Measurements from ENCODE around the gene ARHGEF11.
A peak's percentile ranks its signal among the peaks of the same experiment; 100 is the strongest.

ARHGEF11 gene

GRCh38 chr1:156999596-157000320 lies 45.8 kb downstream of the ARHGEF11 start:
- DNase-seq (ENCODE audit: low spot score) = no peak

DNA sequence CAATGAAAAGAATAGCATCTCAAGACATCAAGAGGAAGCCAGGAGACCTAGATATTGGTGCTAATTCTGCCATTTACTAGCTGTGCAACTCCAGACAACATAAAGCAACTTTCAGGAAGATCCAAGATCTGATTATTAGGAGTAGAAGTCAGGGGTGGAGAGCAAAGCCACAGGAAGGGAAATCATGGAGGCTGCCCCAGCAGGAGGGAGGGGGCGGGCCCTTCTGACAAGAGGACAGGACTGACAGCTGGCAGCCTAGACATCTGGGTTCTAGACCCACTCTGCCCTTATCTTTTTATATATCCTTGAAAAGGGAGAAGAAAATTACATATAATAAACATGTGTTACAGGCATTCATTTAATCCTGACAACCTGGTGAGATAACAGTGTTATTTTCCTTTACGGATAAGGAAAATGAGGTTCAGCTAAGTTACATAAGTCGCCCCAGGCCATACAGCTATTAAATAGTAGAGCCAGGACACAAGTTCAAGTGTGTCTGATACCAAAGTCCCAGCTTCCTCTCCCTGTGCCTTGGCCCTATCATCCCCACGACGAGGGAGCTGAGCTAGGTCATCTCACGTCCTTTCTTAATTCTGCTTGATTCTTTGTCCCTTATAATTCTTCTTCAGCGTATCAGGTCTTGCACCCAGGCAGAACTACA lies 46.6 kb downstream of the ARHGEF11 start:
- no peak for DNase-seq (ENCODE audit: low spot score)

GRCh38 chr1:156998301-156998700 lies 47.2 kb downstream of the ARHGEF11 start:
- no peak for DNase-seq (ENCODE audit: low spot score)

GRCh38 chr1:156995412-156995811 lies 50.1 kb downstream of the ARHGEF11 start:
- DNase-seq (ENCODE audit: low spot score) = no peak

GRCh38 chr1:156994277-156994676 lies 51.3 kb downstream of the ARHGEF11 start:
- no peak for DNase-seq (ENCODE audit: low spot score)

GRCh38 chr1:156993426-156994147 lies 52.0 kb downstream of the ARHGEF11 start:
- DNase-seq (ENCODE audit: low spot score) = no peak

GRCh38 chr1:156992215-156992614 lies 53.3 kb downstream of the ARHGEF11 start:
- no peak for DNase-seq (ENCODE audit: low spot score)

GRCh38 chr1:156987715-156988114 lies 57.8 kb downstream of the ARHGEF11 start:
- no peak for DNase-seq (ENCODE audit: low spot score)

DNA sequence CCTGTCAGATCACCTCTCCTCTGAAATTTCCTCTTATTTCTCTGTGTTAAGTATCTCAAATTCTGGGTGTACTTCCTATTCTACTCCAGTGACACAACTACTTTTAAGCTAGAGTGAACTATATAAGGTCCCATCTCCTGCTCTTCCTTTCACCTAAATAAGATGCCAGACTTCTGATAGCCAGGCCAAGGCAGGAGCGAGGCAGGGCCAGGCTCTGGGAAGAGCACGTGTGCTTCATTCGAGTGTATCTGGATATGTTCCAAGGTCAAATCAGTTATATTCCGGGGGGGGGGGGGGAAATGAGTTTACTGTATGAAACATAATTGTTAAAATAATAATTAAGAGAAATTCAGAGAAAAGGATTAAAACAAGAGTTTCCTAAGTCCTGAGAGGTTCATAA lies 65.0 kb downstream of the ARHGEF11 start:
- DNase-seq (ENCODE audit: low spot score) = no peak

DNA sequence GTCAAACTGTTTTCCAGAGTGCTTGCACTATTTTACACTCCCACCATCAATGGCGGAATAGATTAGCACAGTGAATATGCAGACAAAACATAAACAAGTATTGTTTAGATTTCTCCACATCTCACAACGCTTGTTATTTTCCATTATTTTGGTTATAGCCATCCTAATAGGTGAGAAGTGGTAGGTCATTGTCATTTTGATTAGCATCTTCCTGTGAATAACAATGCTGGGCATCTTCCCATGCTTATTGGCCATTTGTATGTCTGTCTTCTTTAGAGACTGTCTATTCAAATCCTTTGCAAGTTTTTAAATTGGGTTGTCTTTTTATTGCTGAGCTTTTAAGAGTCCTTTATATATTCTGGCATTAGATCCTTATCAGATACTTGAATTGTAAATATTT lies 70.5 kb downstream of the ARHGEF11 start:
- DNase-seq (ENCODE audit: low spot score) = no peak

DNA sequence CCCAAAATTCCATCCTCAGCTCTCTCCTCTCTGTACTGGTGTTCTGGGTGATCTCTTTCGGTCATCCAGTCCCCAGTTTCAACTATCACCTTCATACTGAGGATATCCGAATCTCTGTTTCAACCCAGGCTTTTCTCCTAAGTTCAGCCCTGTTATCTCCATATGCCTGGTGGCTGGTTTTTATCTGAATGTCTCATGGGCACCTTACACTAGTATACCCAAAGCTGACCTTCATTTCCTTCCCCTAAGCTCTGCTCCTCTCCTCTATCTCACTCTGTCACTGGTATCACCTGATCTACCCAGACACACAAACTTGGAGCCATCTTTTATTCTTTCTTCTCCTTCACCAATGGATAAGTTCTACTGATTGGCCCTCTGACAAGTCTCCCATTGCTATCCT lies 72.1 kb downstream of the ARHGEF11 start:
- no peak for DNase-seq (ENCODE audit: low spot score)

DNA sequence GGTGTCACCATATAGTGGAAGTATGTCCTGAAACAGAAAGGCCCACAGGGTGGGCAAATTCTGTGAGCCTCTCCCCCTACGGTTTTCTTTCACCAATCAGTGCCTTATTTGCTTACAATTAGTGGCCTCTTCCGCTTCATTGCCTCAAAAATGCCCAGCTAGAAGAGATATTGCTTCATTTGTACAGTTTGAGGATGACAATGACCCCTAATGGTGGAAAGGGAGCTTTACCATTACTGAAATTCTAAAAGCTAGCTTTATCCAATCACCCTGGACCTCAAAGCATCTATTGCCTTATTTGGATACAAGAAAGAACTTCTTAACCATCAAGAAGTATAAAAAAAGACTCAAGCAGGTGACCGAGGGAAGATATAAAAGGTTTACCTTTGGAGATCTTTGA lies 75.5 kb downstream of the ARHGEF11 start:
- DNase-seq (ENCODE audit: low spot score) = no peak

GRCh38 chr1:156969496-156969895 lies 76.0 kb downstream of the ARHGEF11 start:
- DNase-seq (ENCODE audit: low spot score) = no peak

DNA sequence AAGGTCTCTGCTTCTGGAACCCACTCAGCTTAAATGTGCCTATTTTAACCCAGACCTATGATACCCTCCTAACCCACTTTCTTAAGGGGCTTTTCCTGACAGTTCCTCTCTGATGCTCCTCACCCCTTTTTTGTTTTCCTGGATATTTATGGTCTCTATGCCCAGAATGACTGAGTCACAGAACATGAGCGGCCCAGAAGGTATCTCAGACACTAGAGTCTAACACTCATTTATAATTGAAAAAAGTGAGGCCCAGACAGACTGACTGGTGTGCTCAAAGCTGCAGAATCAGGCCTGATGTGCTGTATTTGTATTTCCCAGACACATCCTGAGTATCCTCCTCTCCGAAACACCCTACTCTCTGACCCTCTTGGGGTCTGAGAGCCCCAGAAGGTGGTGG lies 81.1 kb downstream of the ARHGEF11 start:
- DNase-seq (ENCODE audit: low spot score) = peak; percentile 17

DNA sequence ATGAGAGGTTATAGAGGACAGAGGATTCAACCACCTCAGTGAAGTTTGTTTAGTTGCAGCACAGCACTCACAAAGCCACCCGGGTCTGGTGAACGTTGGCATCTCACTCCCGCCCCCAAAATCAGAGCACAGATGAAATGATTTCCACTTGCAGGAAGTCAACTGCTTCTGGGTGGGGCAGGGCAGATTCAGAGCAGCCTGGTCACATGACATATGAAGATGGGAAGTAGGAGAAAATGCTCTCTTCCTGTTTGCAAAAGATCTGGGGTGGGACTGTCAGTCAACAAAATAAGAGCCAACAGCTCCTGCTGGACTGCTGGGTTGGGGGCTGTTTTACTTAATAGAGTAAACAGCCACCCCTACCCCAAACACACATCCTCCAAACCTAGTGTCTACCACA lies 81.9 kb downstream of the ARHGEF11 start:
- DNase-seq (ENCODE audit: low spot score) = no peak

- no peak for DNase-seq (ENCODE audit: low spot score)
These were observed 83.8 kb downstream of the ARHGEF11 start for GRCh38 chr1:156961709-156962108.

DNA sequence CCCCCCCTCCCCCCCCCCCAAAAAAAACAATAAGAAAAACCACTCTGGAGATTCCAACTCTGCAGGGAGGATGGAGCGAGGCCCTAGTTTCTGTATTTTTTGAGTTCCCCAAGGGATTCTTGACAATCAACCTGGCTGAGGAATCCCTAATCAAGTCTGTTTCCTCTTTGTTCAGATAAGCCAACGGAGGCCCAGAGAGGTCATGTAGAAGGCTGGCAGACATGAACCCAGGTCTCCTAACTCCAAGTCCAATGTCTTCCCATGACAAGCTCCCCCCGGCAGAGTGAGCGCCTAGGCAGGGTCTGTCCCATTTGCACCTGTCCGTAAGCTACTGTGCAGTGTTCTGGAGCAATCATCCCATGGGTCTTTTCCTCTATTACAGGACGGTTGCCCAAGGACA lies 85.6 kb downstream of the ARHGEF11 start:
- DNase-seq (ENCODE audit: low spot score) = no peak

DNA sequence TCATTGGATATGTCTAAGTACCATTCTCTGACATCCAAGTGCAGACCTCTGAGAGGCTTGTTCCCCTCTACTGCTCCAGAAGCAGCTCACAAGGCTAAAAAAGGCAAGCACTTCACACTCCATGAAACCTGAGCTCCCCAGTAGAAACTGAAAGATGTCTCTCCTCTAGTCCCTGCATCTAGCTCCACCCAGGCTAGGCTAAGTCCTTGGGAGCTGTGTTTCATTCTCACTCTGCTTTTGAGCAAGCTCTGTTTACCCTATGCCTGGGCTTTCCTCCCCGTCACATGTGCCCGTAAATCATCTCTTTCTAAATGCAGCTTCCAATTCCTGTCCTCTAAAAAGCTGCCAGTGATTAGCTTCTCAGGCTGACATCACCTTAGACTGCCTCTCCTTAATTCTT lies 86.1 kb downstream of the ARHGEF11 start:
- DNase-seq (ENCODE audit: low spot score) = no peak

GRCh38 chr1:156958247-156958714 lies 87.3 kb downstream of the ARHGEF11 start:
- peak; percentile 44 for DNase-seq (ENCODE audit: low spot score)

DNA sequence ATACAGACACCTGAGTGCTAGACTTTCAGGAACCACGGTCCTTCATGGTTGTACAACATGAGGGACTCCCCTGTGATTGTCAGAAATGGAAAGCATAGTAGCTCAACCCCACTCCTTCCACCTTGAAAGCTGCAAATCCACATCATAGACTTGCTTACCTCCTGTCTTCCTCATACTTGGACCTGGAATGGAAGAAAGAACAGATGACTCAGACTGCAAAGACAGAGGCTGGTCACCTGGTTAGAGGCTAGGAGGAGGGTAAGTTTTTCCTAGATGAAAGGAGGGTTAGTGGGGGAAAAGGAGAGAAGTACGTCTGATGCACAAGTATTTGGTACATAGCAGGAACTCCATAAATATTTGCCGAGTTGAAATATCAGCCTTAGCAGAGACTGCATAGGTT lies 87.9 kb downstream of the ARHGEF11 start:
- peak; percentile 45 for DNase-seq (ENCODE audit: low spot score)

DNA sequence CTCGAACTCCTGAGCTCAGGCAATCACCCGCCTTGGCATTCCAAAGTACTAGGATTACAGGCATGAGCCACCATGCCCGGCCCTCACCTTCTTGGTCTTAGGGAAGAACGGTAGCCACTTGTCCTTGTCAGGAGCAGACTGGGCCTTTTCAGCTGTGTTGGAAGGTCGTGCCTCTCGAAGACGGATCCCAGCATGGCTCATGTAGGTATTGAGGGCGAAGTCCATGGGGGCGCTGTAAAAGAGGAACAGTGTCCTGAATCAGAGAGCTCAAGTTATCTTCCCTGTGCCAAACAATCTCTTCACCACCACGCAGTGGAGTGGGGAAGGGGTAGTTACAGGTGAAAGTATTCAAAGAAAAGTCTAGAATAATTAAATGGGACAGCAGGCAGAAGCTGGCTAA lies 89.2 kb downstream of the ARHGEF11 start:
- no peak for DNase-seq (ENCODE audit: low spot score)

- DNase-seq (ENCODE audit: low spot score) = no peak
These were observed 92.0 kb downstream of the ARHGEF11 start for GRCh38 chr1:156953571-156953970.

DNA sequence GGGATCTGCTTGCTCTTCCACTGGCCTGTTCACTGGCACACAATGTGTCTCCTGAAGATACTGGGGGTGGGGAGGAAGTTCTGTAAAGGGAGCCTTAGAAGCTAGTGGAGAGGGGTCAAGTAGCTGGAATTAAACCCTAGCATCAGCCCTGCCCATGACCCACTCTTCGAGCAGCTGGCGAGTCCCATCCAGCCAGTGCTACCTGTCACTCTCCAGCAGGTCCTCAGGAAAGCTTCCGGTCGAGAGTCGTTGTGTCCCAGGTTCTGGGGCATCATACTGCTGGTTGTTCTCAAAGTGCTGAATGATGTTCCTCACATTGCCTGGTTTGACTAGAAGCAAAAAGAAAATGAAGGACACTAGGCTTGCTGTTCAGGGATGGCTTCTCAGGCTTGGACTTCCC lies 94.2 kb downstream of the ARHGEF11 start:
- DNase-seq (ENCODE audit: low spot score) = no peak

All from kidney tubule cell (primary cell).